Mammary epithelial cell (primary cell): Measurements from ENCODE around the gene PTHLH.

Experiments used
- CTCF ChIP-seq, 2 donors: IDR thresholded peaks in 1 of 2; conservative IDR thresholded peaks in 1 of 2; 2 replicates each; pipeline ENCODE4 v1.5.1; 2011 to 2012; ENCODE audit warnings: inconsistent platforms in 2 of 2, low read length in 2 of 2, mild to moderate bottlenecking in 2 of 2, control low read depth in 1 of 2, low read depth in 1 of 2; ENCODE audit not compliant: insufficient read depth in 1 of 2; ENCODE audit errors: extremely low read depth in 1 of 2
- EZH2 ChIP-seq: IDR thresholded peaks from 2 replicates; pipeline ENCODE4 v1.6.1; 2012; ENCODE audit warnings: low read length, inconsistent platforms, borderline replicate concordance

GRCh38 chr12:27957366-27957765, 15.2 kb downstream of the PTHLH start:
- TF ChIP-seq CTCF (conservative IDR thresholded peaks at IDR 0.05 in 1 of 2, IDR thresholded peaks at IDR 0.05 in 1 of 2; ENCODE audit: extremely low read depth in 1 of 2, insufficient read depth in 1 of 2, low read depth in 1 of 2, low read length in 2 of 2) (no peak), EZH2 (no peak)
